ENCODE data around the gene DRAXIN.

DNA sequence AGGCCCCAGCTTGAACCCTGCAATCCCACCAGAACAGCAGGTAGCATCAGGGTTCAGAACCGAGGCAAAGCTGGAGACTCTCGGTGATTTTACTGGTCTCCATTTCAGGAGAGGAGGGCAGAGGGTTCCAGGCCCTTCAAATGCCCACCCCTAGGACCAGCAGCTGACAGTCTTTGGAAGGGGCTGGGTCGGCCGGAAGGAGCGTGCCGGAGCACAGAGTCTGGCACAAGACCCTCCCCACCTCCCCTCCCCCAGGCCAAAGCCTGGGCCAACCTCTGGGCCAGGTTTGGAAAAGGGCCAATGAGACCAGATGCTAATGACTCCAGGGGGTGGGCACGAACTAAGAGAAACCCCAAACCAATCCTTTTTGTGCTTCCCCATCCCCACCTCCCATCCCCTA is 44.2 kb upstream of the DRAXIN start:
- TF ChIP-seq, protein P1, sequence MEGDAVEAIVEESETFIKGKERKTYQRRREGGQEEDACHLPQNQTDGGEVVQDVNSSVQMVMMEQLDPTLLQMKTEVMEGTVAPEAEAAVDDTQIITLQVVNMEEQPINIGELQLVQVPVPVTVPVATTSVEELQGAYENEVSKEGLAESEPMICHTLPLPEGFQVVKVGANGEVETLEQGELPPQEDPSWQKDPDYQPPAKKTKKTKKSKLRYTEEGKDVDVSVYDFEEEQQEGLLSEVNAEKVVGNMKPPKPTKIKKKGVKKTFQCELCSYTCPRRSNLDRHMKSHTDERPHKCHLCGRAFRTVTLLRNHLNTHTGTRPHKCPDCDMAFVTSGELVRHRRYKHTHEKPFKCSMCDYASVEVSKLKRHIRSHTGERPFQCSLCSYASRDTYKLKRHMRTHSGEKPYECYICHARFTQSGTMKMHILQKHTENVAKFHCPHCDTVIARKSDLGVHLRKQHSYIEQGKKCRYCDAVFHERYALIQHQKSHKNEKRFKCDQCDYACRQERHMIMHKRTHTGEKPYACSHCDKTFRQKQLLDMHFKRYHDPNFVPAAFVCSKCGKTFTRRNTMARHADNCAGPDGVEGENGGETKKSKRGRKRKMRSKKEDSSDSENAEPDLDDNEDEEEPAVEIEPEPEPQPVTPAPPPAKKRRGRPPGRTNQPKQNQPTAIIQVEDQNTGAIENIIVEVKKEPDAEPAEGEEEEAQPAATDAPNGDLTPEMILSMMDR (IDR thresholded peaks at IDR 0.05) = no peak
- no peak for TF ChIP-seq POLR2A (IDR thresholded peaks at IDR 0.05)
